RWPE1 (cell line): Measurements from ENCODE around the gene SLF1.

Experiments
- CTCF ChIA-PET: fragments of 350-600 bp; sonication (Branson Sonifier 250); formaldehyde crosslinking; extraction: SDS; loops from one replicate; lab custom pipeline; 2021; lab: Yijun Ruan, JAX
- POLR2A ChIA-PET: fragments of 400-600 bp; formaldehyde crosslinking; extraction: SDS; loops from one replicate; lab custom pipeline; 2020; ENCODE audit warnings: antibody characterized with exemption; ENCODE audit not compliant: low non-redundant PET; lab: Yijun Ruan, JAX
- DNase-seq: peaks from one replicate; pipeline ENCODE4 v3.0.0; 2012; ENCODE audit warnings: low spot score
- H3K27ac ChIP-seq: fragments of 450-650 bp; 2 replicates; pipeline ENCODE4 v1.5.1; 2017
- TF ChIP-seq, protein P1 (sequence below): fragments of 450-650 bp; conservative IDR thresholded peaks from 2 replicates; pipeline ENCODE4 v1.5.1; 2017; ENCODE audit warnings: low read depth, mild to moderate bottlenecking

Gene SLF1

DNA sequence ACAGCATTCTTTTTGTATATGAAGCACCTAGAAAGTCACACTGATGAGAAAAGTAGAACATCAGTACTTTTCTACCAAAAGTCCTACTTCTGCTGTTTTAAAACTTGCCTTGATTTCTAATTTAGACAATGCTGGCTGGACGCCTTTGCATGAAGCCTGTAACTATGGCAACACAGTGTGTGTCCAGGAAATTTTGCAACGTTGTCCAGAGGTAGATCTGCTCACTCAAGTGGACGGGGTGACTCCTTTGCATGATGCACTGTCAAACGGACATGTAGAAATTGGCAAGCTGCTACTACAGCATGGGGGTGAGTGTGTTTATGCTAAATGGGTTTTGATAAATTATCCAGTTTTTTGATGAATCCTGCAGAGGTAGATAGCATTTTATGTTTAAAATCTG, 73.5 kb downstream of the SLF1 start:
- POLR2A ChIA-PET: no interaction called here
- CTCF ChIA-PET: interaction anchor here (0.6 to 1.4 kb wide), 4 partner anchors 44 to 83 kb away, joined by 3 to 4 read pairs (median 4); no protein-coding TSS in a partner anchor
- TF ChIP-seq, protein P1, sequence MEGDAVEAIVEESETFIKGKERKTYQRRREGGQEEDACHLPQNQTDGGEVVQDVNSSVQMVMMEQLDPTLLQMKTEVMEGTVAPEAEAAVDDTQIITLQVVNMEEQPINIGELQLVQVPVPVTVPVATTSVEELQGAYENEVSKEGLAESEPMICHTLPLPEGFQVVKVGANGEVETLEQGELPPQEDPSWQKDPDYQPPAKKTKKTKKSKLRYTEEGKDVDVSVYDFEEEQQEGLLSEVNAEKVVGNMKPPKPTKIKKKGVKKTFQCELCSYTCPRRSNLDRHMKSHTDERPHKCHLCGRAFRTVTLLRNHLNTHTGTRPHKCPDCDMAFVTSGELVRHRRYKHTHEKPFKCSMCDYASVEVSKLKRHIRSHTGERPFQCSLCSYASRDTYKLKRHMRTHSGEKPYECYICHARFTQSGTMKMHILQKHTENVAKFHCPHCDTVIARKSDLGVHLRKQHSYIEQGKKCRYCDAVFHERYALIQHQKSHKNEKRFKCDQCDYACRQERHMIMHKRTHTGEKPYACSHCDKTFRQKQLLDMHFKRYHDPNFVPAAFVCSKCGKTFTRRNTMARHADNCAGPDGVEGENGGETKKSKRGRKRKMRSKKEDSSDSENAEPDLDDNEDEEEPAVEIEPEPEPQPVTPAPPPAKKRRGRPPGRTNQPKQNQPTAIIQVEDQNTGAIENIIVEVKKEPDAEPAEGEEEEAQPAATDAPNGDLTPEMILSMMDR: no peak
- no peak overlapping the region for H3K27ac ChIP-seq
- DNase-seq: peak; percentile 17

DNA sequence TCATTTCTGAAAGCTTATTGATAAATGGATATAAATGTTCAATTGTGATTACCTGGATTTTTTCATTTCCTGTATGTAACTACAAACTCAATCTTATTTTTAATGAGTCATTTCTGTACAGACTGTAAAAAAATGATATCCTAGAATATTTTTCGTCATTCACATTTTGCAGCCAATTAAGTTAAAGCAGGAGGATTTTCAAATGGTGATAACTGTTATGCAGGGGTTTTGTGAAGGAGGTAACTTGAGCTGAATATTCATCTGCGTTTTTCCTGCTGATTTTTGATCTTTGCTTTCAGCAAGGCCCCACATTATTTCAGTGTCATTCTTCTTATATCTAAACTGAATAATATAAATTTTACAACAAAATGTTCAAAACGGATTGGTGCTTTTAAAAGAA, 74.1 kb downstream of the SLF1 start:
- ChIA-PET CTCF (interaction anchor here (0.6 to 1.4 kb wide), 9 partner anchors 11 to 175 kb away, joined by 3 to 7 read pairs (median 3); no protein-coding TSS in a partner anchor), POLR2A (no interaction called here)
- H3K27ac ChIP-seq: no peak overlapping the region
- TF ChIP-seq, protein P1: no peak
- DNase-seq: no peak

DNA sequence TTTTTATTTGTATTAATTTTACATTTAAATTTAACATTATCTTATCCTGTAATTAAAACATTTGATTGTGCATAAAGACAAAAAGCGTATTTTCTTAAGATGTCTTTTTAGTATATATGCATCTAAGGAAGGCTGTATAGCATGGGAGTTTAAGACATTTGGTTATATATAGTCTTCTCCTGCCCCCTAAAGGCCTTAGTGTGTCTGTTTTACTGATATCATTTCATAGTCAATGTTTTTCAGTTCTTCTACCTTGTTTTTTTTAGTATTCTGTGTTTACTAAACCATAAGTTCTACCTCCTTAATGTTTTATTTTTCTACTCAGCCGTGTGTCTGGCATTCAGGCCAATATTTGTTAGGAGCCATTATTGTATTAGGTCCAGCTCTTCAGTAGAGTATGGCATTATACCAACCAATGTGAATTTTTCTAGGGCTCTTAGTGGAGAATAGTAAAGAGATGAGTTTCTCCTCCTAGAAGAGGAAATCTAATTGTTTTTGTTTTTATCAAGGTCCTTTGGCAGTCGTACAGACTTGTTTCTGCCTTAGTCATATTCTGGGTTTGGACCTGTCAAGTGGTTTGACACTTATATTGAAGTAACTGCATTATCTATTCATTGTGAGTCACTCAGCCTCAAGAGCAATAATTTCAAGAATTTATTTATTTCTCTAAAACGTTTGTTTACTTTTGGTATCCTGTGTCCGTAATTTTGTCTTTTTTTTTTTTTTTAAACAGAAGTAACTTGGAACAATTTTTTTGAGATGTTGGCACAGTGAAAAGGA, 74.8 kb downstream of the SLF1 start:
- ChIA-PET CTCF (interaction anchor here (0.7 to 1.4 kb wide), 7 partner anchors 11 to 176 kb away, joined by 3 to 7 read pairs (median 4); no protein-coding TSS in a partner anchor), POLR2A (no interaction called here)
- DNase-seq: peak; percentile 64
- no peak overlapping the region for H3K27ac ChIP-seq
- TF ChIP-seq, protein P1: peak; percentile 59

DNA sequence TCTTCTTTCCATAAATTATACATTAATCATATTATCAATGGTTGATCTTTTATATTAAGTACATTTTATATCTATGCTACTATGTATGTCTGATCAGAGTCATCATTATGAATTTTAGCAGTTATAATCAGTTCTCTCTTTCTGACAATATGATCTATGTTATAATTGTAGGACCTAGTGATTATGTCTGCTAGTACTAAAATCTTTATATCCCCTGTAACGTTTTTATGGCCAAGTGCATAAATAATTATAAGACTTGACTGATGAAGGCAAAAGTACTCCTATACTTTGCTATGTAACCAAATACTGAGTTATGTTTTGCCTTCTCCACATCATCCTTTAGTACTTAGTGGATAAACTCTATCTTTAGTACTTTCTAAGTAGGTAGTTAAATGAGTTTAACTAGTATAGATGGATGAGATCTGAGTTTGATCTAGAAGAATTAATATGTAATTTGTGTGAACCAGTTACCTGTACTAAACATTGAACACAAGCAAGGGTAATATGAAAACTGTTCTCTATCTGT, 75.4 kb downstream of the SLF1 start:
- ChIA-PET CTCF (interaction anchor here (1.1 kb wide), 1 partner anchor 170 kb away, joined by 7 read pairs; no protein-coding TSS in a partner anchor), POLR2A (no interaction called here)
- TF ChIP-seq, protein P1: no peak
- no peak overlapping the region for H3K27ac ChIP-seq
- no peak for DNase-seq

DNA sequence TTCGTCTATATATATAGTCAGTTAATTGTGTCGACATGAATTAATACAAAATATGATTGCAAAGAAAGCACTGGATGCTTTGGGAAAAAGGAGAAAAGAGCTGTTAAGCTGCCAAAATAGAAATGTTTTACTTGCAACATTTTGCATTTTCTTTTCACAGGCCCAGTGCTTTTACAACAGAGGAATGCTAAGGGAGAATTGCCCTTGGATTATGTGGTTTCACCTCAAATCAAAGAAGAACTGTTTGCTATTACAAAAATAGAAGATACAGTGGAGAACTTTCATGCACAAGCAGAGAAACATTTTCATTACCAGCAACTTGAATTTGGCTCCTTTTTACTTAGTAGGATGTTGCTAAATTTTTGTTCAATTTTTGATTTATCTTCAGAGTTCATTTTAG, 76.2 kb downstream of the SLF1 start:
- CTCF ChIA-PET: interaction anchor here (0.6 kb wide), 1 partner anchor 1833 kb away, joined by 3 read pairs; no protein-coding TSS in a partner anchor
- no peak for DNase-seq
- no peak overlapping the region for H3K27ac ChIP-seq
- POLR2A ChIA-PET: no interaction called here
- TF ChIP-seq, protein P1: no peak

DNA sequence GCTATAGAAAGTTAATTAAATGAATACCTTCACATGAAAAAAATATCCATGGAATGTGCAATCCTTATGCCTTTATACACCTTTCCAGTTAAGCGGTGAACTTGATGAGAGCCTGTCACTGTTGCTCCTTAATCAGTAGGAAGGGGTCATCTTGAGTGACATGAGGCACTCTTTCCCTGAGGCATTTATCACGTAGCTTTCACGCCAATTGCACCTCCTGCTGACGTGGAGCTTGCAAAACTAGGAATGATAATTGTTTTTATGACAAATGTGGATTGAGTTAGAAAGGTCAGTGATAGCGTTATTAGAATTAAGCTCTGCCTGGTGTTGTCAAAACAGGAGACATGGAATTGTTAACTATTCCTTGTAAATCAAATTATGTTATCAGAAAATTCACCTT, 79.7 kb downstream of the SLF1 start:
- TF ChIP-seq, protein P1: no peak
- DNase-seq: no peak
- POLR2A ChIA-PET: no interaction called here
- CTCF ChIA-PET: interaction anchor here (0.6 to 0.8 kb wide), 4 partner anchors 17 to 993 kb away, joined by 3 to 5 read pairs (median 3); no protein-coding TSS in a partner anchor
- H3K27ac ChIP-seq: no peak overlapping the region
